ENCODE data around the gene ANKRD33B.

GRCh38 chr5:10545084-10545483 lies 18.8 kb upstream of the ANKRD33B start:
- TF ChIP-seq CTCF (IDR thresholded peaks at IDR 0.05 in 2 of 3, conservative IDR thresholded peaks at IDR 0.05 in 1 of 3; ENCODE audit: borderline replicate concordance in 1 of 3, insufficient read depth in 1 of 3, low read depth in 2 of 3, low read length in 2 of 3) (no peak), POLR2A (IDR thresholded peaks at IDR 0.05; ENCODE audit: borderline replicate concordance, extremely low read depth, insufficient read depth, insufficient read length) (no peak), SP1 (IDR thresholded peaks at IDR 0.05; ENCODE audit: low read depth) (no peak), REST (IDR thresholded peaks at IDR 0.05; ENCODE audit: low read depth) (no peak), EZH2 (IDR thresholded peaks at IDR 0.05) (no peak), ZBTB33 (IDR thresholded peaks at IDR 0.05; ENCODE audit: extremely low read depth, insufficient replicate concordance, low read length) (no peak), YY1 (IDR thresholded peaks at IDR 0.05; ENCODE audit: extremely low read depth, insufficient replicate concordance, low read depth, low read length) (no peak), POLR2AphosphoS5 (IDR thresholded peaks at IDR 0.05; ENCODE audit: low read depth, low read length) (no peak), TCF7L2 (IDR thresholded peaks at IDR 0.05; ENCODE audit: borderline replicate concordance, extremely low read depth, insufficient read depth, insufficient read length) (no peak), ATF3 (IDR thresholded peaks at IDR 0.05) (no peak), ZFX (IDR thresholded peaks at IDR 0.05) (no peak)

Data from HCT116 (cell line).